ENCODE results near the gene AIMP1.

AIMP1 gene

DNA sequence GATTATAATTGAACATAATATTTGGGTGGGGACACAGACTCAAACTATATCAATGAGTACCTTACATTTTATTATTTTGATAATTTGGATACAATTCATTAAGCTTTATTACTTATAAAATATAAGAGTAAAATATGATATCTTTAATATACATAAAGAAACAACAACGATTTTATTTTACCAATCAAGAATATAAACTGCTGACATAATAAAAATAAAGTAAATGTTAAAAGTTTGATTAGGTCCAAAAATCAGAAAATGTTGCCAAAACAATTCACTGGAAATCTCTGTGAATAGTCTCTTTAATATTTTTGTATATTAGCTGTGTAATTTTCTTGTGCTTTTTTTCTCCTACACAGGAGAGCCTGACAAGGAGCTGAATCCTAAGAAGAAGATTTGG, 30.8 kb downstream of the AIMP1 start:
- H3K4me2 ChIP-seq (ENCODE audit: low read length) = no peak overlapping the region
- no peaks in the 10 kb centered on the region for H3K27me3 ChIP-seq (ENCODE audit: low read depth, low read length)
- peaks cover 23% of the 10 kb centered on the region for H3K79me2 ChIP-seq (ENCODE audit: low read length)
- H3K9me3 ChIP-seq (ENCODE audit: insufficient read depth, low read length) = no peaks in the 10 kb centered on the region
- no peak overlapping the region for H3K4me3 ChIP-seq (ENCODE audit: low read length)
- TF ChIP-seq, protein P1, sequence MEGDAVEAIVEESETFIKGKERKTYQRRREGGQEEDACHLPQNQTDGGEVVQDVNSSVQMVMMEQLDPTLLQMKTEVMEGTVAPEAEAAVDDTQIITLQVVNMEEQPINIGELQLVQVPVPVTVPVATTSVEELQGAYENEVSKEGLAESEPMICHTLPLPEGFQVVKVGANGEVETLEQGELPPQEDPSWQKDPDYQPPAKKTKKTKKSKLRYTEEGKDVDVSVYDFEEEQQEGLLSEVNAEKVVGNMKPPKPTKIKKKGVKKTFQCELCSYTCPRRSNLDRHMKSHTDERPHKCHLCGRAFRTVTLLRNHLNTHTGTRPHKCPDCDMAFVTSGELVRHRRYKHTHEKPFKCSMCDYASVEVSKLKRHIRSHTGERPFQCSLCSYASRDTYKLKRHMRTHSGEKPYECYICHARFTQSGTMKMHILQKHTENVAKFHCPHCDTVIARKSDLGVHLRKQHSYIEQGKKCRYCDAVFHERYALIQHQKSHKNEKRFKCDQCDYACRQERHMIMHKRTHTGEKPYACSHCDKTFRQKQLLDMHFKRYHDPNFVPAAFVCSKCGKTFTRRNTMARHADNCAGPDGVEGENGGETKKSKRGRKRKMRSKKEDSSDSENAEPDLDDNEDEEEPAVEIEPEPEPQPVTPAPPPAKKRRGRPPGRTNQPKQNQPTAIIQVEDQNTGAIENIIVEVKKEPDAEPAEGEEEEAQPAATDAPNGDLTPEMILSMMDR (IDR thresholded peaks at IDR 0.05; ENCODE audit: low read depth, low read length) = no peak
- TF ChIP-seq EZH2phosphoT487 (IDR thresholded peaks at IDR 0.05; ENCODE audit: low read depth) = no peak
- peaks cover 3% of the 10 kb centered on the region; the same call in 1 of the 2 replicates for H4K20me1 ChIP-seq (ENCODE audit: insufficient read depth, low read length)
- no peak overlapping the region for H3K9ac ChIP-seq (ENCODE audit: low read length)
- no peak overlapping the region for H3K27ac ChIP-seq (ENCODE audit: low read length)
- peaks cover 18% of the 10 kb centered on the region for H3K36me3 ChIP-seq (replicated peaks; ENCODE audit: low read depth, low read length)
- H2AFZ ChIP-seq (ENCODE audit: low read depth, low read length) = no peak overlapping the region
- H3K4me1 ChIP-seq (ENCODE audit: low read length) = no peaks in the 10 kb centered on the region

DNA sequence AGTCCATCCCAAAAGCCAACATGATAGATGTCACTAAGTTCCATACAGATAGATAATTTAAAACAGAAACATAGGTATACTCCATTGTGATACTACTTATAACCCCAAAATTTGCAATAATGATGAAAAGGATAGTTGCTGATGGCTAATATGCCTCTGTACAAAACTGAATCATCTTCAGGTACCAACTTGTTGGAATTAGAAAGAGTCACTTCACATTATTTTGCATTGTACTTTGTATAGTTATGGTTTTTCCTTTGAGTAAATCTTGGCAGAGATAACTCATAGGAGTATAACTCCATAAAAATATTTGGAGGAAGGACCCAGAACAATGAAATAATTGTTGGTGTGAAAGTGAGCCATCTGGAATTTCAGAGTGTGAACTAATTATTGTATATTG, 34.7 kb downstream of the AIMP1 start:
- Histone ChIP-seq H3K27ac (ENCODE audit: low read length) (no peak overlapping the region), H3K4me2 (ENCODE audit: low read length) (no peak overlapping the region), H4K20me1 (ENCODE audit: insufficient read depth, low read length) (no peaks in the 10 kb centered on the region), H3K4me3 (ENCODE audit: low read length) (no peak overlapping the region), H3K9ac (ENCODE audit: low read length) (no peak overlapping the region), H3K27me3 (ENCODE audit: low read depth, low read length) (no peaks in the 10 kb centered on the region), H3K9me3 (ENCODE audit: insufficient read depth, low read length) (no peaks in the 10 kb centered on the region), H3K4me1 (ENCODE audit: low read length) (peaks cover 7% of the 10 kb centered on the region), H3K36me3 (replicated peaks; ENCODE audit: low read depth, low read length) (peaks cover 16% of the 10 kb centered on the region), H3K79me2 (ENCODE audit: low read length) (no peaks in the 10 kb centered on the region), H2AFZ (ENCODE audit: low read depth, low read length) (no peak overlapping the region)
- TF ChIP-seq, protein P1 (IDR thresholded peaks at IDR 0.05; ENCODE audit: low read depth, low read length) = no peak
- no peak for TF ChIP-seq EZH2phosphoT487 (IDR thresholded peaks at IDR 0.05; ENCODE audit: low read depth)

DNA sequence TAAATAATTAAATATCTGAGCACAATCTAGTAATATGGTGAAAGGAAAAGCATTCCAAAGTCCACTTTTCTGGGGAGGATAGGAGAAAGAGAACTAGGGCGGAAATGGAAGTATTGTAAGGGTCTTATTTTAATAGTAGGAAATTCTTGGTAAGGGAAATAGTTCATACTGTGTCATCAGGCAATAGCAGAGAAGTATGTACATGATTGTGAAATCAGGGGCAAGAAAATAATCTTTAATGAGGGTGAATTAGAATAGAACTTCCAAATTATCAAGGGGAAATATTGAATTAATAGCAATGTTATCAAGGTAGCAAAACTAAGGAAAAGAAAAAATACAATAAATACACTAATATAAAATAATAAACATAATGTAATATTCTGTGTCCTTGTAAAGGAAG, 37.4 kb downstream of the AIMP1 start:
- H3K4me1 ChIP-seq (ENCODE audit: low read length) = peaks cover 11% of the 10 kb centered on the region
- H4K20me1 ChIP-seq (ENCODE audit: insufficient read depth, low read length) = no peaks in the 10 kb centered on the region
- H3K9ac ChIP-seq (ENCODE audit: low read length) = no peak overlapping the region
- TF ChIP-seq, protein P1 (IDR thresholded peaks at IDR 0.05; ENCODE audit: low read depth, low read length) = no peak
- TF ChIP-seq EZH2phosphoT487 (IDR thresholded peaks at IDR 0.05; ENCODE audit: low read depth) = no peak
- no peak overlapping the region for H3K4me3 ChIP-seq (ENCODE audit: low read length)
- no peak overlapping the region for H2AFZ ChIP-seq (ENCODE audit: low read depth, low read length)
- H3K79me2 ChIP-seq (ENCODE audit: low read length) = no peaks in the 10 kb centered on the region
- H3K36me3 ChIP-seq (replicated peaks; ENCODE audit: low read depth, low read length) = peaks cover 5% of the 10 kb centered on the region
- H3K27ac ChIP-seq (ENCODE audit: low read length) = no peak overlapping the region
- no peaks in the 10 kb centered on the region for H3K9me3 ChIP-seq (ENCODE audit: insufficient read depth, low read length)
- no peak overlapping the region for H3K4me2 ChIP-seq (ENCODE audit: low read length)
- H3K27me3 ChIP-seq (ENCODE audit: low read depth, low read length) = no peaks in the 10 kb centered on the region

DNA sequence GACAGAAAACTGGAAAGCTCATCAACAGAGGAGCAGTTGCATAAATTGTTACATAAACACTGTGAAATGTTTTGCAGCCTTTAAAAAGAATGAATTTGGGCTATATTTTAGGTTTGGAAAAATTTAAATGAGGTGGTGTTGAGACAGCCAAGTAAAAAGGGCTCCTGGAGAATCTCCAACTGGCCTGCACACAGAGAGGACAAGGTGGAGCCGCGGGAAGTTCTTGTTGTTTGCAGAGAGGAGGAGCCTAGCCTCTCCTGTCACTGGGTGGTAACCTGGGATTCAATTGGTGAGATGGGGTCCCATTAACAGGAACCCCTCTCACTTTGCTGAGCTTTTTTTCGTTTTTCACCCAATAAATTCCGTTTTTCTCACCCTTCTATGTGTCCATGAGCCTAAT, 38.8 kb downstream of the AIMP1 start:
- Histone ChIP-seq H2AFZ (ENCODE audit: low read depth, low read length) (no peak overlapping the region), H3K9me3 (ENCODE audit: insufficient read depth, low read length) (no peaks in the 10 kb centered on the region), H3K27me3 (ENCODE audit: low read depth, low read length) (no peaks in the 10 kb centered on the region), H3K4me1 (ENCODE audit: low read length) (peaks cover 11% of the 10 kb centered on the region), H4K20me1 (ENCODE audit: insufficient read depth, low read length) (no peaks in the 10 kb centered on the region), H3K27ac (ENCODE audit: low read length) (no peak overlapping the region), H3K79me2 (ENCODE audit: low read length) (no peaks in the 10 kb centered on the region), H3K36me3 (replicated peaks; ENCODE audit: low read depth, low read length) (no peaks in the 10 kb centered on the region), H3K4me3 (ENCODE audit: low read length) (no peak overlapping the region), H3K4me2 (ENCODE audit: low read length) (no peak overlapping the region), H3K9ac (ENCODE audit: low read length) (no peak overlapping the region)
- no peak for TF ChIP-seq EZH2phosphoT487 (IDR thresholded peaks at IDR 0.05; ENCODE audit: low read depth)
- TF ChIP-seq, protein P1 (IDR thresholded peaks at IDR 0.05; ENCODE audit: low read depth, low read length) = no peak
